HG02642 (cell line): ENCODE data around the gene FRY.

Source experiments
- ATAC-seq: cut with Tn5 transposase; IDR thresholded peaks from one replicate; pipeline ENCODE4 v1.9.1; 2021; ENCODE audit warnings: mild to moderate bottlenecking; ENCODE audit not compliant: unreplicated experiment, poor library complexity

Gene FRY

GRCh38 chr13:32205431-32206096, 174.0 kb downstream of the FRY start:
- ATAC-seq, result no peak

- no peak for ATAC-seq
These were observed 174.6 kb downstream of the FRY start for GRCh38 chr13:32206097-32206740.

GRCh38 chr13:32208860-32209259, 177.3 kb downstream of the FRY start:
- ATAC-seq, result no peak

- no peak for ATAC-seq
These were observed 178.1 kb downstream of the FRY start for GRCh38 chr13:32209652-32210051.

- ATAC-seq, result no peak
These were observed 178.5 kb downstream of the FRY start for GRCh38 chr13:32210101-32210500.

GRCh38 chr13:32211813-32212212, 180.2 kb downstream of the FRY start:
- ATAC-seq, result no peak

- ATAC-seq, result no peak
These were observed 180.8 kb downstream of the FRY start for GRCh38 chr13:32212421-32212820.

GRCh38 chr13:32213626-32214025, 182.1 kb downstream of the FRY start:
- ATAC-seq, result no peak

GRCh38 chr13:32214071-32214470, 182.5 kb downstream of the FRY start:
- no peak for ATAC-seq

- no peak for ATAC-seq
These were observed 184.7 kb downstream of the FRY start for GRCh38 chr13:32216281-32216680.

GRCh38 chr13:32222046-32222676, 190.6 kb downstream of the FRY start:
- no peak for ATAC-seq

- ATAC-seq, result no peak
These were observed 193.3 kb downstream of the FRY start for GRCh38 chr13:32224916-32225315.

GRCh38 chr13:32225481-32225931, 193.9 kb downstream of the FRY start:
- no peak for ATAC-seq

- ATAC-seq, result no peak
These were observed 196.9 kb downstream of the FRY start for GRCh38 chr13:32228330-32229041.

- no peak for ATAC-seq
These were observed 197.9 kb downstream of the FRY start for GRCh38 chr13:32229443-32229842.

GRCh38 chr13:32232263-32232662, 200.7 kb downstream of the FRY start:
- ATAC-seq, result no peak

GRCh38 chr13:32233062-32233461, 201.5 kb downstream of the FRY start:
- ATAC-seq, result no peak

- ATAC-seq, result no peak
These were observed 203.3 kb downstream of the FRY start for GRCh38 chr13:32234914-32235313.

- ATAC-seq, result no peak
These were observed 206.1 kb downstream of the FRY start for GRCh38 chr13:32237681-32238080.

GRCh38 chr13:32243695-32244094, 212.1 kb downstream of the FRY start:
- no peak for ATAC-seq

- no peak for ATAC-seq
These were observed 214.0 kb downstream of the FRY start for GRCh38 chr13:32245555-32245954.
